Astrocyte of the spinal cord (primary cell): ENCODE results near the gene TMEM178B.

Experiments
- DNase-seq: peaks from one replicate; pipeline ENCODE4 v3.0.0; 2011; ENCODE audit warnings: low read depth, low spot score
- H3K4me3 ChIP-seq: 2 replicates; pipeline ENCODE4 v1.5.1; 2011; ENCODE audit warnings: low read depth, mild to moderate bottlenecking, low read length, moderate library complexity
- CTCF ChIP-seq: IDR thresholded peaks from 2 replicates; pipeline ENCODE4 v1.5.1; 2012; ENCODE audit warnings: low read depth, mild to moderate bottlenecking, low read length, inconsistent platforms
- in situ Hi-C: cut with HindIII; loops from 2 replicates; pipeline ENCODE4 v1.10.0; 2017; ENCODE audit warnings: low sequenced_read_pairs

Gene TMEM178B

GRCh38 chr7:141238596-141239243 is 164.9 kb downstream of the TMEM178B start:
- DNase-seq, result no peak
- in situ Hi-C loops, result no loop called here
- no peak for TF ChIP-seq CTCF
- no peak overlapping the region for H3K4me3 ChIP-seq

GRCh38 chr7:141239661-141240060 is 165.8 kb downstream of the TMEM178B start:
- DNase-seq, result no peak
- in situ Hi-C loops, result no loop called here
- H3K4me3 ChIP-seq, result no peak overlapping the region
- TF ChIP-seq CTCF, result no peak

GRCh38 chr7:141242568-141242967 is 168.7 kb downstream of the TMEM178B start:
- no peak for DNase-seq
- no peak overlapping the region for H3K4me3 ChIP-seq
- in situ Hi-C loops, result no loop called here
- TF ChIP-seq CTCF, result no peak

- no peak for TF ChIP-seq CTCF
- in situ Hi-C loops, result no loop called here
- no peak for DNase-seq
- no peak overlapping the region for H3K4me3 ChIP-seq
These were observed 169.5 kb downstream of the TMEM178B start for GRCh38 chr7:141243368-141243767.

GRCh38 chr7:141244435-141244834 is 170.6 kb downstream of the TMEM178B start:
- DNase-seq, result no peak
- H3K4me3 ChIP-seq, result no peak overlapping the region
- in situ Hi-C loops, result no loop called here
- TF ChIP-seq CTCF, result no peak

- in situ Hi-C loops, result no loop called here
- DNase-seq, result no peak
- no peak overlapping the region for H3K4me3 ChIP-seq
- no peak for TF ChIP-seq CTCF
These were observed 172.6 kb downstream of the TMEM178B start for GRCh38 chr7:141246426-141246825.
